Testis (tissue), 2 donors: Measurements from ENCODE around the gene DLGAP4.

ENCODE experiments used
- POLR2A ChIP-seq: fragments of 450-650 bp; IDR thresholded peaks from one replicate; pipeline ENCODE4 v1.6.1; 2017; ENCODE audit warnings: antibody characterized with exemption, mild to moderate bottlenecking, moderate library complexity
- TF ChIP-seq, protein P1 (sequence below), 3 experiments: fragments of 450-650 bp in 2 of 3; fragments of 200-600 bp in 1 of 3; sonication (generic) in 1 of 3; IDR thresholded peaks; one replicate each; pipeline ENCODE4 v1.5.1; 2016 to 2019; ENCODE audit warnings: antibody characterized with exemption in 3 of 3, mild to moderate bottlenecking in 2 of 3, moderate library complexity in 1 of 3

GRCh38 chr20:36367370-36367745 lies 61.2 kb downstream of the DLGAP4 start:
- TF ChIP-seq, protein P1, sequence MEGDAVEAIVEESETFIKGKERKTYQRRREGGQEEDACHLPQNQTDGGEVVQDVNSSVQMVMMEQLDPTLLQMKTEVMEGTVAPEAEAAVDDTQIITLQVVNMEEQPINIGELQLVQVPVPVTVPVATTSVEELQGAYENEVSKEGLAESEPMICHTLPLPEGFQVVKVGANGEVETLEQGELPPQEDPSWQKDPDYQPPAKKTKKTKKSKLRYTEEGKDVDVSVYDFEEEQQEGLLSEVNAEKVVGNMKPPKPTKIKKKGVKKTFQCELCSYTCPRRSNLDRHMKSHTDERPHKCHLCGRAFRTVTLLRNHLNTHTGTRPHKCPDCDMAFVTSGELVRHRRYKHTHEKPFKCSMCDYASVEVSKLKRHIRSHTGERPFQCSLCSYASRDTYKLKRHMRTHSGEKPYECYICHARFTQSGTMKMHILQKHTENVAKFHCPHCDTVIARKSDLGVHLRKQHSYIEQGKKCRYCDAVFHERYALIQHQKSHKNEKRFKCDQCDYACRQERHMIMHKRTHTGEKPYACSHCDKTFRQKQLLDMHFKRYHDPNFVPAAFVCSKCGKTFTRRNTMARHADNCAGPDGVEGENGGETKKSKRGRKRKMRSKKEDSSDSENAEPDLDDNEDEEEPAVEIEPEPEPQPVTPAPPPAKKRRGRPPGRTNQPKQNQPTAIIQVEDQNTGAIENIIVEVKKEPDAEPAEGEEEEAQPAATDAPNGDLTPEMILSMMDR (IDR thresholded peaks at IDR 0.05), result no peak
- no peak for TF ChIP-seq POLR2A
